ENCODE measurements around the gene ATP1A3. TPM values are rescaled to one million over a fixed set of nuclear protein-coding genes. Genes with fewer than 3 reads are reported as not detected.

ATP1A3 gene
- total RNA-seq, 2 experiments from 2014 or later = 3.2 to 4.6 TPM

DNA sequence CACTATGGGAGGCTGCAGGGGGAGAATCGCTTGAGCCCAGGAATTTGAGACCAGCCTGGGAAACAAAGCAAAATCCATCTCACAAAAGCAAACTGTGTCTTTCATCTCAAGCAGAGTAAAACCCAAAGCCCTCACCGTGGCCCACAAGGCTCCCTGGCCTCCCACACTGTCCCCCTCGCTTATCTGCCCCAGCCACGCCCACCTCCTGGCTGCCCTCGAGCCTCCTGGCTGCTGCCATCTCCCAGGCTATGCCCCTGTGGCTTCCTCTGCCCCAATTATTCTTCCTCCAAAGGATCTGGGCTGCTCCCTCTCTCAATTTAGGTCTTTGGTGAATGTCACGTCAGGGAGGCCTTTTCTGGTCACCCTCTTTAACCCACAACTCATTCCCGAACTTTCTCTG lies 38.5 kb downstream of the ATP1A3 start:
- Mint-ChIP-seq H3K4me1 (ENCODE audit: low read depth) (peaks cover 29% of the 10 kb centered on the region), H3K4me3 (no peak overlapping the region), H3K27ac (no peak overlapping the region), H3K9me3 (no peaks in the 10 kb centered on the region), H3K27me3 (no peaks in the 10 kb centered on the region), H3K36me3 (ENCODE audit: low read depth) (peaks cover 13% of the 10 kb centered on the region)
- no peak for ATAC-seq (ENCODE audit: poor library complexity)
- H3K27me3 ChIP-seq (ENCODE audit: control insufficient read depth in 1 of 2, insufficient read depth in 2 of 2, low read length in 2 of 2) = no peaks in the 10 kb centered on the region
- H3K36me3 ChIP-seq (ENCODE audit: insufficient read depth, low read length) = peaks cover 11% of the 10 kb centered on the region
- intact Hi-C loops (cut with DNase I, micrococcal nuclease) = no loop called here
- no peak for DNase-seq
- H3K9me3 ChIP-seq (ENCODE audit: control insufficient read depth in 1 of 2, insufficient read depth in 1 of 2, low read length in 2 of 2) = no peaks in the 10 kb centered on the region
- peaks cover 33% of the 10 kb centered on the region for H3K4me1 ChIP-seq (ENCODE audit: insufficient read depth, low read length)
- no peak overlapping the region for H3K4me3 ChIP-seq (ENCODE audit: low read length)
- TF ChIP-seq, protein P1, sequence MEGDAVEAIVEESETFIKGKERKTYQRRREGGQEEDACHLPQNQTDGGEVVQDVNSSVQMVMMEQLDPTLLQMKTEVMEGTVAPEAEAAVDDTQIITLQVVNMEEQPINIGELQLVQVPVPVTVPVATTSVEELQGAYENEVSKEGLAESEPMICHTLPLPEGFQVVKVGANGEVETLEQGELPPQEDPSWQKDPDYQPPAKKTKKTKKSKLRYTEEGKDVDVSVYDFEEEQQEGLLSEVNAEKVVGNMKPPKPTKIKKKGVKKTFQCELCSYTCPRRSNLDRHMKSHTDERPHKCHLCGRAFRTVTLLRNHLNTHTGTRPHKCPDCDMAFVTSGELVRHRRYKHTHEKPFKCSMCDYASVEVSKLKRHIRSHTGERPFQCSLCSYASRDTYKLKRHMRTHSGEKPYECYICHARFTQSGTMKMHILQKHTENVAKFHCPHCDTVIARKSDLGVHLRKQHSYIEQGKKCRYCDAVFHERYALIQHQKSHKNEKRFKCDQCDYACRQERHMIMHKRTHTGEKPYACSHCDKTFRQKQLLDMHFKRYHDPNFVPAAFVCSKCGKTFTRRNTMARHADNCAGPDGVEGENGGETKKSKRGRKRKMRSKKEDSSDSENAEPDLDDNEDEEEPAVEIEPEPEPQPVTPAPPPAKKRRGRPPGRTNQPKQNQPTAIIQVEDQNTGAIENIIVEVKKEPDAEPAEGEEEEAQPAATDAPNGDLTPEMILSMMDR (IDR thresholded peaks at IDR 0.05) = no peak
- ChIA-PET POLR2A (no interaction called here), CTCF (interaction anchor here (1.5 kb wide), 1 partner anchor 83 kb away, joined by 5 read pairs; no protein-coding TSS in a partner anchor)
- H3K27ac ChIP-seq (ENCODE audit: low read depth in 1 of 2, low read length in 2 of 2) = no peak overlapping the region

DNA sequence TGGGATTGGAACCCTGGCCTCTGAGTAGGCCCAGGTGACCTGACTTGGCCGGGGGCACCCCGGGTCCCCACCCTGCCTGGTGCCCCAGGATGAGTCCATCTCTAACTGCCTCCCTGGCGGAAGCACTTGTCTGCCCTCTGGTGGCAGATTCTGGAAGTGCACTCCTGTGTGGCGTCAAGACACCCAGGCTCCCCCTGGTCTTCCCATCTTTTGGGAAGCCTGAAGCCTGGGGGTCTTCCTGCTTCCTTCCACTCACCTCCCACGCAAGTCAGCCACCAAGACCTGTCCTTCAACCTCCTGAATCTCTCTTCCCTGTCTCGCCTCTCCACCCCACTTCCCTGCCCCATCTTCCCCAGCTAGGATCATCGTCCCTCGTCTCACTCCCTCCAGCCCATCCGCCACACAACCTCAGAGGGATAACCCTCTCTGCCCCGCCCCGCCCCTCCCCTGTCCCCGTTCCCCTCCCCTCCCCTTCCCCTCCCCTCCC lies 42.3 kb downstream of the ATP1A3 start:
- ChIA-PET POLR2A (interaction anchor here (0.6 to 2.0 kb wide), 4 partner anchors 77 to 92 kb away, joined by 3 to 6 read pairs (median 4); partner anchors contain the start of gene RPS19), CTCF (interaction anchor here (0.7 to 3.9 kb wide), 9 partner anchors 9 to 157 kb away, joined by 3 to 22 read pairs (median 4); partner anchors contain the start of gene RPS19)
- peaks cover 20% of the 10 kb centered on the region for H3K4me1 Mint-ChIP-seq (ENCODE audit: low read depth)
- Histone ChIP-seq H3K4me3 (ENCODE audit: low read length) (no peak overlapping the region), H3K36me3 (ENCODE audit: insufficient read depth, low read length) (peaks cover 11% of the 10 kb centered on the region), H3K9me3 (ENCODE audit: control insufficient read depth in 1 of 2, insufficient read depth in 1 of 2, low read length in 2 of 2) (no peaks in the 10 kb centered on the region), H3K4me1 (ENCODE audit: insufficient read depth, low read length) (peaks cover 15% of the 10 kb centered on the region), H3K27me3 (ENCODE audit: control insufficient read depth in 1 of 2, insufficient read depth in 2 of 2, low read length in 2 of 2) (no peaks in the 10 kb centered on the region), H3K27ac (ENCODE audit: low read depth in 1 of 2, low read length in 2 of 2) (no peak overlapping the region)
- ATAC-seq (ENCODE audit: poor library complexity) (peak; percentile 95), DNase-seq (peak; percentile 76 to 95 (median 88))
- H3K27ac Mint-ChIP-seq = peak overlapping the region; percentile 48
- intact Hi-C loops (cut with DNase I, micrococcal nuclease) = loop anchor here (1.0 to 5.0 kb wide), 5 partner anchors 64 to 159 kb away; no protein-coding TSS in a partner anchor
- no peaks in the 10 kb centered on the region for H3K9me3 Mint-ChIP-seq
- peak overlapping the region; percentile 61 for H3K4me3 Mint-ChIP-seq
- no peaks in the 10 kb centered on the region for H3K36me3 Mint-ChIP-seq (ENCODE audit: low read depth)
- H3K27me3 Mint-ChIP-seq = no peaks in the 10 kb centered on the region
- TF ChIP-seq, protein P1 (IDR thresholded peaks at IDR 0.05) = peak; percentile 99

DNA sequence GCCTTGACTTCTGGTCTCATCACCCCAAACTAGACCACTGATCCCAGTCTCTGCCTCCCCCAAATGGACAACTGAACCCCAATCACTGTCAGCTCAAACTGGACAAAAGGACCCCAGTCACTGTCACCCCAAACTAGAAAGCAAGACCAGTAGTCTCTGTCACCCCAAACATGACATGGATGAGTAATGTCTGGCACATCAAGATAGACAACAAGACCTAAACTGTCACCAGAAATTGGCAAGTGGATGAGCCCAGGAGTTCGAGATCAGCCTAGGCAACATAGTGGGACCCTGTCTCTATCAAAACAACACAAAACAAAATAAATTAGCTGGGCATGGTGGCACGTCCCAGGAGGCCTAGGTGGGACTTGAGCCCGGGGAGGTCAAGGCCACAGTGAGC lies 46.9 kb downstream of the ATP1A3 start:
- Mint-ChIP-seq H3K27ac (peak overlapping the region; percentile 94), H3K36me3 (ENCODE audit: low read depth) (no peaks in the 10 kb centered on the region), H3K27me3 (no peaks in the 10 kb centered on the region), H3K4me3 (peak overlapping the region; percentile 31), H3K9me3 (no peaks in the 10 kb centered on the region), H3K4me1 (ENCODE audit: low read depth) (peaks cover 50% of the 10 kb centered on the region)
- DNase-seq = no peak
- ATAC-seq (ENCODE audit: poor library complexity) = no peak
- no peak overlapping the region for H3K4me3 ChIP-seq (ENCODE audit: low read length)
- no peaks in the 10 kb centered on the region for H3K9me3 ChIP-seq (ENCODE audit: control insufficient read depth in 1 of 2, insufficient read depth in 1 of 2, low read length in 2 of 2)
- no peaks in the 10 kb centered on the region for H3K36me3 ChIP-seq (ENCODE audit: insufficient read depth, low read length)
- TF ChIP-seq, protein P1 (IDR thresholded peaks at IDR 0.05) = no peak
- peaks cover 45% of the 10 kb centered on the region for H3K4me1 ChIP-seq (ENCODE audit: insufficient read depth, low read length)
- ChIA-PET POLR2A (interaction anchor here (0.6 to 4.3 kb wide), 6 partner anchors 11 to 87 kb away, joined by 3 to 34 read pairs (median 12); partner anchors contain the start of genes RABAC1 and RPS19), CTCF (interaction anchor here (0.9 to 3.0 kb wide), 3 partner anchors 13 to 87 kb away, joined by 3 to 17 read pairs (median 5); partner anchors contain the start of gene RPS19)
- H3K27ac ChIP-seq (ENCODE audit: low read depth in 1 of 2, low read length in 2 of 2) = no peak overlapping the region
- H3K27me3 ChIP-seq (ENCODE audit: control insufficient read depth in 1 of 2, insufficient read depth in 2 of 2, low read length in 2 of 2) = no peaks in the 10 kb centered on the region
- intact Hi-C loops (cut with DNase I, micrococcal nuclease) = loop anchor here in 1 of 2 experiments (5.0 kb wide), 1 partner anchor 60 kb away; no protein-coding TSS in a partner anchor

All from CD4-positive, alpha-beta T cell (primary cell).